AG04450 (cell line): ENCODE results near the gene SPTBN4. TPM values are rescaled to one million over a fixed set of nuclear protein-coding genes. Genes with fewer than 3 reads are reported as not detected.
"Not testable (repeated sequence)": the region's sequence is repeated elsewhere in the genome, so short reads cannot be mapped to it uniquely, and the experiment has no call there.

Experiments
- CTCF ChIA-PET: fragments of 300-600, 350-600 bp; formaldehyde crosslinking; extraction: SDS; loops from one replicate; lab custom pipeline; 2022; ENCODE audit warnings: antibody characterized with exemption, inconsistent platforms; lab: Charles Lee
- POLR2A ChIA-PET: fragments of 350-600 bp; formaldehyde crosslinking; extraction: SDS; loops from one replicate; lab custom pipeline; 2021; ENCODE audit warnings: antibody characterized with exemption, inconsistent platforms; lab: Yijun Ruan, JAX
- DNase-seq: peaks from one replicate; pipeline ENCODE4 v3.0.0-alpha.2; 2011; ENCODE audit warnings: low read depth, low spot score
- H3K27ac ChIP-seq: one replicate; pipeline ENCODE4 v1.5.1; 2012; ENCODE audit warnings: low read depth, low read length, control low read depth
- H3K27me3 ChIP-seq: one replicate; pipeline ENCODE4 v1.6.0; 2012; ENCODE audit warnings: low read length; ENCODE audit not compliant: control insufficient read depth, insufficient read depth
- H3K4me3 ChIP-seq: 2 replicates; pipeline ENCODE4 v1.5.1; 2011; ENCODE audit warnings: mild to moderate bottlenecking, low read depth, low read length, control low read depth
- H3K9me3 ChIP-seq: 2 replicates; pipeline ENCODE4 v1.5.1; 2012; ENCODE audit warnings: low read length; ENCODE audit not compliant: control insufficient read depth, insufficient read depth
- polyA plus RNA-seq: library from polyadenylated mRNA; depleted of rRNA; stranded (reverse); fragments of >200 nt; gene quantifications from 2 replicates; pipeline ENCODE4 v1.2.3, GENCODE V29; 2011
- TF ChIP-seq, protein P1 (sequence below): IDR thresholded peaks from 2 replicates; pipeline ENCODE4 v1.5.1; 2011; ENCODE audit warnings: low read depth, low read length, control low read depth, inconsistent platforms

The SPTBN4 gene
- polyA plus RNA-seq, 1 experiment, result 1.3 TPM

DNA sequence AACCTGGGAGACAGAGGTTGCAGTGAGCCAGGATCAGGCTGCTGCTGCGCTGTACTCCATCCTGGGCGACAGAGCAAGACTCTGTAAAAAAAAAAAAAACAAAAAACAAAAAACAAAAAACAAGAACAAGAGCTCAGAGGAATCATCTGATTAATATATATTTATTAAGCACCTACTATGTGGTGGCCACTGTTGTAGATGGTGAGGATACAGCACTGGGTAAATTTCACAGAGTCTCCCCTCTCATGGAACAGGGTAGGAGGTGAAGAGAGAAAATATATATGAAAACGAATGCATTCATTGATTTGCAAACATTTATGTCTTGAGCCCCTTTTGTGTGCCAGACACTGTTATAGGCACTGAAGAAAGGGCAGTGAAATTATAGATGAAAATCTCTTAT lies 35.1 kb upstream of the SPTBN4 start:
- TF ChIP-seq, protein P1, sequence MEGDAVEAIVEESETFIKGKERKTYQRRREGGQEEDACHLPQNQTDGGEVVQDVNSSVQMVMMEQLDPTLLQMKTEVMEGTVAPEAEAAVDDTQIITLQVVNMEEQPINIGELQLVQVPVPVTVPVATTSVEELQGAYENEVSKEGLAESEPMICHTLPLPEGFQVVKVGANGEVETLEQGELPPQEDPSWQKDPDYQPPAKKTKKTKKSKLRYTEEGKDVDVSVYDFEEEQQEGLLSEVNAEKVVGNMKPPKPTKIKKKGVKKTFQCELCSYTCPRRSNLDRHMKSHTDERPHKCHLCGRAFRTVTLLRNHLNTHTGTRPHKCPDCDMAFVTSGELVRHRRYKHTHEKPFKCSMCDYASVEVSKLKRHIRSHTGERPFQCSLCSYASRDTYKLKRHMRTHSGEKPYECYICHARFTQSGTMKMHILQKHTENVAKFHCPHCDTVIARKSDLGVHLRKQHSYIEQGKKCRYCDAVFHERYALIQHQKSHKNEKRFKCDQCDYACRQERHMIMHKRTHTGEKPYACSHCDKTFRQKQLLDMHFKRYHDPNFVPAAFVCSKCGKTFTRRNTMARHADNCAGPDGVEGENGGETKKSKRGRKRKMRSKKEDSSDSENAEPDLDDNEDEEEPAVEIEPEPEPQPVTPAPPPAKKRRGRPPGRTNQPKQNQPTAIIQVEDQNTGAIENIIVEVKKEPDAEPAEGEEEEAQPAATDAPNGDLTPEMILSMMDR, result no peak
- no peak overlapping the region for H3K4me3 ChIP-seq
- CTCF ChIA-PET, result interaction anchor here (1.9 kb wide), 1 partner anchor 11 kb away, joined by 7 read pairs; no protein-coding TSS in a partner anchor
- H3K27ac ChIP-seq, result no peak overlapping the region
- DNase-seq, result no peak
- POLR2A ChIA-PET, result no interaction called here
- no peaks in the 10 kb centered on the region for H3K27me3 ChIP-seq
- no peaks in the 10 kb centered on the region for H3K9me3 ChIP-seq

DNA sequence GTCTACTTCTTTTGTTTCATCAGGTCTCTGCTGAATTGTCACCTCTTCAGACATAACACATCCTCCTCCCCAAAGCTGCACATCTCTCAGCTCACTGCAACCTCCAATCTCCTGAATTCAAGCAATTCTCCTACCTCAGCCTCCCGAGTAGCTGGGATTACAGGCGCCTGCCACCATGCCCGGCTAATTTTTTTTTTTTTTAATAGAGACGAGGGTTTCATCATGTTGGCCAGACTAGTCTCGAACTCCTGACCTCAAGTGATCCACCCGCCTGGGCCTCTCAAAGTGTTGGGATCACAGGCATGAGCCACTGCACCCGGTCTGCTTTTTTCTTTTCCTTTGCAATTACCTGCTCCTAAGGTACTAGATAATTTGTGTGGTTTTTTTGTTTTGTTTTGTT lies 34.0 kb upstream of the SPTBN4 start:
- POLR2A ChIA-PET, result interaction anchor here (1.5 to 2.2 kb wide), 3 partner anchors 10 to 67 kb away, joined by 4 to 21 read pairs (median 9); no protein-coding TSS in a partner anchor
- H3K27ac ChIP-seq, result peak overlapping the region; percentile 94
- not testable (repeated sequence) for DNase-seq, H3K4me3 ChIP-seq, H3K27me3 ChIP-seq, H3K9me3 ChIP-seq
- CTCF ChIA-PET, result interaction anchor here (0.6 to 1.5 kb wide), 3 partner anchors 10 to 79 kb away, joined by 3 to 4 read pairs (median 3); no protein-coding TSS in a partner anchor

GRCh38 chr19:40433391-40434216 lies 33.2 kb upstream of the SPTBN4 start:
- ChIA-PET CTCF (interaction anchor here (0.6 to 1.5 kb wide), 4 partner anchors 9 to 79 kb away, joined by 3 to 4 read pairs (median 4); no protein-coding TSS in a partner anchor), POLR2A (interaction anchor here (0.7 to 2.2 kb wide), 8 partner anchors 8 to 68 kb away, joined by 3 to 21 read pairs (median 4); partner anchors contain the start of genes BLVRB and SERTAD1)
- peak; percentile 66 for DNase-seq

GRCh38 chr19:40438284-40438683 lies 28.5 kb upstream of the SPTBN4 start:
- ChIA-PET POLR2A (interaction anchor here (0.8 kb wide), 1 partner anchor 12 kb away, joined by 3 read pairs; the partner anchor contains the start of gene SERTAD1), CTCF (interaction anchor here (1.6 kb wide), 1 partner anchor 18 kb away, joined by 6 read pairs; no protein-coding TSS in a partner anchor)
- TF ChIP-seq, protein P1, result no peak

More at GRCh38 chr19:40433391-40434216, 33.2 kb upstream of the SPTBN4 start:
- Histone ChIP-seq H3K4me3 (peak overlapping the region; percentile 57), H3K9me3 (no peaks in the 10 kb centered on the region), H3K27me3 (no peaks in the 10 kb centered on the region), H3K27ac (peak overlapping the region; percentile 94)
- TF ChIP-seq, protein P1, result no peak

GRCh38 chr19:40441719-40442253 lies 25.0 kb upstream of the SPTBN4 start:
- H3K9me3 ChIP-seq, result no peaks in the 10 kb centered on the region
- peak overlapping the region; percentile 100 for H3K4me3 ChIP-seq
- TF ChIP-seq, protein P1, result no peak
- no peak for DNase-seq
- H3K27ac ChIP-seq, result no peak overlapping the region
- H3K27me3 ChIP-seq, result no peaks in the 10 kb centered on the region
- POLR2A ChIA-PET, result interaction anchor here (3.4 kb wide), 1 partner anchor 16 kb away, joined by 43 read pairs; the partner anchor contains the start of gene SERTAD1
- CTCF ChIA-PET, result no interaction called here

More at GRCh38 chr19:40438284-40438683, 28.5 kb upstream of the SPTBN4 start:
- no peak for DNase-seq
- Histone ChIP-seq H3K9me3 (no peaks in the 10 kb centered on the region), H3K4me3 (no peak overlapping the region), H3K27me3 (no peaks in the 10 kb centered on the region), H3K27ac (no peak overlapping the region)
